ENCODE data around the gene C7.

GRCh38 chr5:40999142-40999541, 89.8 kb downstream of the C7 start:
- TF ChIP-seq, protein P1, sequence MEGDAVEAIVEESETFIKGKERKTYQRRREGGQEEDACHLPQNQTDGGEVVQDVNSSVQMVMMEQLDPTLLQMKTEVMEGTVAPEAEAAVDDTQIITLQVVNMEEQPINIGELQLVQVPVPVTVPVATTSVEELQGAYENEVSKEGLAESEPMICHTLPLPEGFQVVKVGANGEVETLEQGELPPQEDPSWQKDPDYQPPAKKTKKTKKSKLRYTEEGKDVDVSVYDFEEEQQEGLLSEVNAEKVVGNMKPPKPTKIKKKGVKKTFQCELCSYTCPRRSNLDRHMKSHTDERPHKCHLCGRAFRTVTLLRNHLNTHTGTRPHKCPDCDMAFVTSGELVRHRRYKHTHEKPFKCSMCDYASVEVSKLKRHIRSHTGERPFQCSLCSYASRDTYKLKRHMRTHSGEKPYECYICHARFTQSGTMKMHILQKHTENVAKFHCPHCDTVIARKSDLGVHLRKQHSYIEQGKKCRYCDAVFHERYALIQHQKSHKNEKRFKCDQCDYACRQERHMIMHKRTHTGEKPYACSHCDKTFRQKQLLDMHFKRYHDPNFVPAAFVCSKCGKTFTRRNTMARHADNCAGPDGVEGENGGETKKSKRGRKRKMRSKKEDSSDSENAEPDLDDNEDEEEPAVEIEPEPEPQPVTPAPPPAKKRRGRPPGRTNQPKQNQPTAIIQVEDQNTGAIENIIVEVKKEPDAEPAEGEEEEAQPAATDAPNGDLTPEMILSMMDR (IDR thresholded peaks at IDR 0.05): no peak
- no peak for TF ChIP-seq POLR2A (IDR thresholded peaks at IDR 0.05)

Measured in adrenal gland (tissue), 5 donors.